GM19240 (cell line): Measurements from ENCODE around the gene GHRL.

Source experiments
- DNase-seq: peaks from one replicate; pipeline ENCODE4 v3.0.0; 2011; ENCODE audit warnings: low spot score; ENCODE audit not compliant: insufficient read length

Gene GHRL, protein sequence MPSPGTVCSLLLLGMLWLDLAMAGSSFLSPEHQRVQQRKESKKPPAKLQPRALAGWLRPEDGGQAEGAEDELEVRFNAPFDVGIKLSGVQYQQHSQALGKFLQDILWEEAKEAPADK

GRCh38 chr3:10292505-10293419 lies at the start of gene GHRL:
Gene GHRL (minus strand): TSS chr3:10292947. CDS start chr3:10290180, 2,767 bp downstream.
- DNase-seq, result peak; percentile 49

- DNase-seq, result no peak
These were observed 49.2 kb upstream of the GHRL start for GRCh38 chr3:10341901-10342398.

DNA sequence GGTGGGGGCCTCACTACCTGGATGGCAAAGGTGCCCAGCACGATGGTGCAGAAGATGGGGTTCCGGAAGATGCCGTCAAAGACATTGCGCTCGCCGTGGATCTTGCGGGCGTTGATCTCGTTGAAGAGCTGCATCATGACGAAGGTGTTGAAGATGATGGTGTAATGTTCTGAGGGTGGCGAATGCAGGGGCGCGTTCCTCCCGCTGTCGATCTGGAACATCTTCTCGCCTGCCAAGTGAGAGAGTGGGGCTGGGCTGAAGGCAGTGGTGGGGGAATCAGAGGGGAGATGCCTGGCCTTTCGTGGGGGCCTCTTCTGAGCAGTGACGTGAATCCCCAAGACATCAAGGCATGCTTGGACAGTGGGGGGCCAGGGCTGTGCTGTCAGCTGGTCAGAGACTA lies 47.7 kb upstream of the GHRL start:
- no peak for DNase-seq

- DNase-seq, result no peak
These were observed 47.3 kb upstream of the GHRL start for GRCh38 chr3:10340046-10340445.

DNA sequence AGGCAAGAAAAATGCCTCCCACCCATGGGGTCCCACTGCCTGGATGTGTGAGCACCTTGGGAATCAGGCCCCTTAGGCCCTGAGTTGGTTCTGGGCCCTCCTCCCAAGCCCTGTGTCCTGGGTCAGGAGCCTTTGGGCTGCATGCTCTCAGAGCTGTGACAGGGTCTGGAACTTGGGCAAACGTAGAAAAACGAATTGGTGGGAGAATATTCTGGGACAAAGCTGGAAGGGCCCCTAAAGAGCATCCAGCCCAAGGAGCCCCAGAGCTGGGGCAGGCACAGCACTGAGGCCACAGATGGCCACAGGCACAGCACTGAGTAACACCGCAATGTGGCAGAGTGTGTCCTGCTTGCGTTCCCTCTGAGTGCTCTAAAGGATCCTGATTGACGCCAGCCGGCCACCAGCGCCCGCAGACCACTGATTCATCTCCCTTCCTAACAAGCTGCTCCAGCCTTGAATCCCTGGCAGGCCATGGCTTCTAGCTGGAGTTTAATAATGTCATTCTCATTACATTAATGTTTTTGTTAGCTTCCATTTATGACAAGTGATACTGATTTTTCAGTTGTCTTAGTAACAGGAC lies 46.7 kb upstream of the GHRL start:
- no peak for DNase-seq

- no peak for DNase-seq
These were observed 46.0 kb upstream of the GHRL start for GRCh38 chr3:10338591-10339353.

DNA sequence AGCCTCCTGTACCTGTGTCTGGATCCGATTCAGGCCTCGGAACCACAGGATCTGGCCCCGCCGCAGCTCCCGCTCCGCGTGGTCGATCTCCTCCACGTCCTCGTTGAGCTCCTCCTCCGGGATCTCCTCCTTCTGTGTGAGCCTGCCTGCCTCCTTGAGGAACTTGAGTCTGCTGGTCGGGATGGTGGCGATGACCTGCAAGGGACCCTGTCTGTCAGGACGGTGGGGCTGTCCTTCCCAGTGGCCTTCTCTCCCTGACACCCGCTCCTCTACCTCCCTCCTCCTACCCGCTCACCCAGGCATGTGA lies 45.4 kb upstream of the GHRL start:
- DNase-seq, result no peak

- DNase-seq, result no peak
These were observed 44.8 kb upstream of the GHRL start for GRCh38 chr3:10337323-10338163.

GRCh38 chr3:10336761-10337160 lies 44.0 kb upstream of the GHRL start:
- no peak for DNase-seq

GRCh38 chr3:10335871-10336622 lies 43.3 kb upstream of the GHRL start:
- DNase-seq, result no peak

GRCh38 chr3:10335190-10335738 lies 42.5 kb upstream of the GHRL start:
- no peak for DNase-seq

GRCh38 chr3:10334459-10334858 lies 41.7 kb upstream of the GHRL start:
- no peak for DNase-seq

- DNase-seq, result no peak
These were observed 41.3 kb upstream of the GHRL start for GRCh38 chr3:10334042-10334441.

DNA sequence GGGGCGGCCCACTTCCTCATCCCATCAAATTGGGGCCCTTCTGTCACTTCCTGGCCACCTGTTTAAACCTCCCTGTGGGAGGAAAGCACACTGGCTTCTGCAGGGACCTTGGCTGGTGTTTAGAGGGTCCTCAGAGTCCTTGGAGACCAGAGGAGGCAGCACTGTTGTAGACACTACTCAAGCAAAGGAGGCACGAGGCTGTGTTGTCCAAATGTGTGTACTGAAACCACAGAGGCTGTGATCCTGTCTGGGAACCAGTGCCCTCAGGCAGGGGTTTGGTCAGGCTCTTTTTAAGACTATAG lies 40.6 kb upstream of the GHRL start:
- no peak for DNase-seq

DNA sequence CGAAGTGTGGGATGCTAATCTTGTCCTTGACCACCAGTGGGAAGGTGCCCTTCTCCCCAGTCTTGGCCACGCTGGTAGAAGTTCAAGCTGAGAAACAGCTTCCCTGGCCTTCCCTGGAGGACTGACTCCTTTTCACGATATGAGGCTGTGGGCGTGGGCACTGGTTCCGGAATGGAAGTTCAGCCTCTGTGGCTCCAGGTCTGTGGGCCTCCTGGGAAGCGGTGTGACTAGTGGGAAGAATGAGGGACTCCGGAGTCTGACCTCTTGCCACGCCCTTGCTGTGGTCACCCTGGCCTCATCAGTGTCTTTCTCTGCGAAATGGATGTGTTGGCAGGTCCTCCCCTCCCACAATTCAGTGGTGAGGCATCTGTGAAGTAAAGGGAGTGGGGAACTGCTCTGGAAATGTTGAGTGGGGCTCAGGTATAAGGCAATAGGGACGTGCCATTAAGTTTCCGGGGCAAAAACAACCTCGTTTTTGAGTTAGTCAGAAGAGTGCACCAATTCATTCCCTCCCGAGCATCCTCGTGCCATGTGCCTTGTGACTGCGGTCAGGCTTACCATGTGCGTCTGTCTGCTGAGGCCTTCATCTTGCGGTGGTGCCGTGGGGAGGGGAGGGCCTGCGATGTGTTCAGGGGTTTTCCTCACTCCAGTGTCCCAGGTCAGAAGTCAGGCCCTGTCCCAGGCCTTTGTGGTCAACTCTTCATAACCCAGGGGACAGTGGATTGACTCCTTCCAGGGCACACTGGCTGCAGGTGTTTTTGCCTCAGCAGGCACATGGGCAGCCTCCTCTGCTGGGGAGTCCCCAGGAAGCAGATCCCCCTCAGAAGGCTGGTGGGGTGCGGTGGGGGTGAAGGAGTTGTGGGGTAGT lies 40.0 kb upstream of the GHRL start:
- no peak for DNase-seq

DNA sequence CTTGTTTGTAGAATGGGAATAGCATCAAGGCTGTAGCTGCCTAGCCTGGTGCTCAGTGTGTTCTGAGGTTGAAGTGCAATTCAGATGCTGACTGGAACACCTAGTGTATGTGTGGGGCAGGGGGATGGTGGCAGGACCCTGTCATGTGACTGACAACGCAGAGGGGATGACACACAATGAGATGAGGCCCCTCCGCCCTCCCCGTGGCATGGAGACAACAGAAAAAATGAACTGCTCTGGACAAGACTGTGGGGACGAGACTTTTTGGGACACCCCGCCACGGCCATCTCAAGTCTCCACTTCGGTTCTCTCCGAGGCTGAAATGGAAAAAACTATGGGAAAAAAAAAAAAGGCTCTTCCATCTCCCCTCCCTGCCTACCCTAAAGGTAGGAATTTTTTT lies 38.6 kb upstream of the GHRL start:
- DNase-seq, result no peak

- no peak for DNase-seq
These were observed 37.6 kb upstream of the GHRL start for GRCh38 chr3:10330319-10330718.

GRCh38 chr3:10329495-10330015 lies 36.8 kb upstream of the GHRL start:
- DNase-seq, result no peak
